GM11168 (cell line): ENCODE measurements around the gene KRTAP10-11.

Experiments used
- in situ Hi-C: fragments of 300-500 bp; cut with MboI; formaldehyde crosslinking; loops from one replicate; pipeline ENCODE4 v1.12.0; 2022; ENCODE audit warnings: low sequenced_read_pairs; ENCODE audit not compliant: unreplicated experiment

Gene KRTAP10-11

DNA sequence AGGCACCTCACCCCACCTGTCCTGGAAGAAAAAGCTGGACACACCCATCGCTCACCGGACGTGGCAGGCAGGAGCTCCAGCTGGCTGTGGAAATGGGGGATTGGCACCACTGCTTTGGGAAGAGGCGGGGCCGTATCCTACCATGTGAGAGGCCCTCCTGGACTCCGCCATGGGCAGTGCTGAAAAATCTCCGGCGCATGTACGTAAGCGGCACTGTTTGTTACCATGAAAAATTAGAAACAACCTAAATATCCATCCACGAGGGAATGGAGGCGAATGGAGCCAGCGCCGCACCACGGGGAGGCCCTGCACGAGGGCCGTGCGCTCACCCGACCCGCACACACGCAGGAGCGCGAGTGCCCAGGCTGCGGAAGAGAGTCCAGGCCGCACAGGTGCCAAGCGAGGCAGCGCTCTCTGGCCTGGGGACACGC is 31.2 kb upstream of the KRTAP10-11 start:
- in situ Hi-C loops, result no loop called here

DNA sequence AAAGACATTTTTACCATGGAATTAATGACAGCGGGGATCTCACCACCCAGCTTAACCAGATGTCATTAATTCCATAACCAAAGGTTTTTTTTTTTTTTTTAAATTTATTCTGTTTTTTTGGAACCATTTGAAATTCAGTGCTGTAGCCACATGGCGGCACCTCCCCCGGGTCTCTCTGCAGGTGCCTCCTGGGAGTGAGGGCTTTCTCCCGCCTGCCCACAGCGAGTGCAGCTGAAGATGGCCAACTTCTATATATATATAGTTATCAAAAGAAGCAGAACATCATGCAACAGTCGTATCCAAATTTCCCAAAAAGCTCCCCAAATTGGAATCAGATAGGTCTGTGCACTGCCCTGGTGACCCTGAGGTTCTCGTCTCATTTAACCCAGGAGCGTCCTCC is 30.7 kb upstream of the KRTAP10-11 start:
- in situ Hi-C loops, result no loop called here

DNA sequence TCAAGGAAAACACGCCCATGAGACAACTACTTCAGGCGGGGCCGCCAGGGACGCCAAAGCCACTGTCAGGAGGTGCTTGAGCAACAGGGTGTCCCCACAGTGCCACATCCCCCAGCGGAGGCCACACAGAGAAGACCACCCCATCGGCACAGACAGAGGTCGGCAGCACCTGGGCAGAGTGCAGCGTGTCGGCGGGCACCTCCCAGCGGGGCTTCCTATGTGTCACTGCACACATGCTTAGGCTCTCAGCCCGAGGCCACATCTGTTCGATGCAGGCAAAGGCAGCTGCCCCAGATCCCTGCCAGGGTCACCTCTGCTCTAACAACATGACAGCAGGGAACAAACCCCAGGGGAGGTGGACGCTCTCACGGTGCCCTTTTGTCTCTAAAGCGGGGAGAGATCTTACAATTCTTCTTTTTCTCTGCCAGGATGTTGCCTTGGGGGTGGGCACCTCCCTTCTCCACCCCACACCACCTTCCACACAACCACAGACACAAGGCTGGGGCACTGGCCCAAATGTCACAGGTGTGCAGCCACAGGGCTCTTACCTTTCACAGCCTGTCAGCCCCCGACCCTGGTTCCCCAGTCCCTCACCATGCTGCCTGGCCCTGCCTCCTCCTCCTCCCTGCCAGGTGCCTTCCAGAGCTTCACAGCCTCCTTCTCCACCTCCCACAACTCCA is 30.2 kb upstream of the KRTAP10-11 start:
- in situ Hi-C loops, result no loop called here

DNA sequence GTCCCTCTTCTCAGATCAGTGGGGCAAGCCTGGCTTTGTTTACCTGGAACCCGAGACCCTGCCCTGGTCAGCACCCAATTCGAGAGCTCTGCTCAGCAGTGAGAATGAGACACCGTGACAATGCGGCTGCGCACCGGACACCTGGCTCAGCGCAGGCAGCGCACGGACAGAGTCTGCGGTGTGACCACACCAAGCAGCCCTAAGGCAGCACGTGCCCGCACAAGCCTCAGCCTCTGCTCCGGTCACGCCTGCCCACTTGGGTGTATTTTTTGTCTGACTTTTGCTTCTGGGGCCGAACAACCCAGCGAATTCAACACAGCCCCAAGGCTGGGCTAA is 29.7 kb upstream of the KRTAP10-11 start:
- in situ Hi-C loops, result no loop called here

GRCh38 chr21:44617071-44617501 is 29.1 kb upstream of the KRTAP10-11 start:
- in situ Hi-C loops, result no loop called here

GRCh38 chr21:44618504-44618903 is 27.7 kb upstream of the KRTAP10-11 start:
- in situ Hi-C loops, result no loop called here

- in situ Hi-C loops, result no loop called here
Measured at GRCh38 chr21:44618909-44619308, 27.3 kb upstream of the KRTAP10-11 start.

GRCh38 chr21:44619886-44620285 is 26.3 kb upstream of the KRTAP10-11 start:
- in situ Hi-C loops, result no loop called here

DNA sequence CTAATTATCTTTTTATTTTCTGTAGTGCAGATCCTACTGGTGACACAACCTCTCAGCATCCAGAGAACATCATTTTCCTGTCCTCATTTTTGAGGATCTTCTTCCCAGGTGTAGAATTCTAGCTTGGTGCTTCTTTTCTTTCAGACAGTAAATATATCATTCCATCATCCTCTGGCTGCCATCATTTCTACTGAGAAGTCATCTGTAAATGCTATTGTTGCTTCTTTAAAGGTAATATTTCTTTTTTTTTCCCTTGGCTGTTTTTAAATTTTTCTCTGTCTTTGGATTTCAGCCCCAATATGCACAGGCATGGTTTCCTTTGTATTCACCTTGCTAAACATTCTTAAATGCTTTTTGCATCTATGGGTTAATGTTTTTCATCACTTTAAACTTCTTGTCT is 22.6 kb upstream of the KRTAP10-11 start:
- in situ Hi-C loops, result no loop called here

- in situ Hi-C loops, result loop anchor here (5.0 kb wide), 1 partner anchor 73 kb away; the partner anchor contains the start of gene KRTAP10-2
Measured at GRCh38 chr21:44625756-44626155, 20.5 kb upstream of the KRTAP10-11 start.

GRCh38 chr21:44626262-44626661 is 20.0 kb upstream of the KRTAP10-11 start:
- in situ Hi-C loops, result loop anchor here (5.0 kb wide), 1 partner anchor 74 kb away; the partner anchor contains the start of gene KRTAP10-2

GRCh38 chr21:44626673-44627143 is 19.5 kb upstream of the KRTAP10-11 start, which contains the start of gene KRTAP10-9:
TSS of gene KRTAP10-9 (plus strand) at chr21:44627093. CDS start at chr21:44627172, 79 bp downstream.
- in situ Hi-C loops, result loop anchor here (5.0 kb wide), 1 partner anchor 74 kb away; the partner anchor contains the start of gene KRTAP10-2

- in situ Hi-C loops, result loop anchor here (5.0 kb wide), 1 partner anchor 75 kb away; the partner anchor contains the start of gene KRTAP10-2
Measured at GRCh38 chr21:44627181-44627822, 18.9 kb upstream of the KRTAP10-11 start.

DNA sequence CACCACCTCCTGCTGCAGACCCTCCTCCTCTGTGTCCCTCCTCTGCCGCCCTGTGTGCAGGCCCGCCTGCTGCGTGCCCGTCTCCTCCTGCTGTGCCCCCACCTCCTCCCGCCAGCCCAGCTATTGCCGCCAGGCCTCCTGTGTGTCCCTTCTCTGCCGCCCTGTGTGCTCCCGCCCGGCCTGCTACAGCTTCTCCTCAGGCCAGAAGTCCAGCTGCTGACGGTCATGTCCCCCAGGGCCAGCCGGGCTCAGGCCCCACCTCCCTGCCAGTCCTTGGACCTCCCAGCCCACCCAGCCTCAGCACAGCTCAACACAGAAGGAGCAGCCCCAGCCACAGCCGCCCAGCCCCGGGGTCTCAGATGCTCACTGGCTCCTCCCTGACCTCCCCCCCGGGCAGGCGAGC is 18.4 kb upstream of the KRTAP10-11 start:
- in situ Hi-C loops, result loop anchor here (5.0 kb wide), 1 partner anchor 76 kb away; the partner anchor contains the start of gene KRTAP10-2

- in situ Hi-C loops, result loop anchor here (5.0 kb wide), 1 partner anchor 77 kb away; the partner anchor contains the start of gene KRTAP10-2
Measured at GRCh38 chr21:44628707-44629391, 17.4 kb upstream of the KRTAP10-11 start.

- in situ Hi-C loops, result no loop called here
Measured at GRCh38 chr21:44630440-44630839, 15.8 kb upstream of the KRTAP10-11 start.

DNA sequence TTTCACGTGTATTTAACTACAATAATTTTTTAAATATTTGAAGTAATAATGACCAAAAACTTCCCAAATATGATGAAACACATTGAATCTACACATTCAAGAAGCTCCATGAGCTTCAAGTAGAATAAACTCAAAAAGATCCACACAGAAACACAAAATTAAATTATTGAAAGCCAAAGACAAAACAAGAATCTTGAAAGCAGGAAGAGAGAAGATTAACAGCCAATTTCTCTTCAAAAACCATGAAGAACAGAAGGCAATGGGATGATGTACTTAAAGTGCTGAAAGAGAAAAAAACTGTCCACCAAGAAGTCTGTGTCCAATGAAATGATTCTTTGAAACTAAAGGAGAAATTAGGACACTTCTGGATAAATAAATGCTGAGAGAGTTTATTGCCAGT is 14.1 kb upstream of the KRTAP10-11 start:
- in situ Hi-C loops, result no loop called here

DNA sequence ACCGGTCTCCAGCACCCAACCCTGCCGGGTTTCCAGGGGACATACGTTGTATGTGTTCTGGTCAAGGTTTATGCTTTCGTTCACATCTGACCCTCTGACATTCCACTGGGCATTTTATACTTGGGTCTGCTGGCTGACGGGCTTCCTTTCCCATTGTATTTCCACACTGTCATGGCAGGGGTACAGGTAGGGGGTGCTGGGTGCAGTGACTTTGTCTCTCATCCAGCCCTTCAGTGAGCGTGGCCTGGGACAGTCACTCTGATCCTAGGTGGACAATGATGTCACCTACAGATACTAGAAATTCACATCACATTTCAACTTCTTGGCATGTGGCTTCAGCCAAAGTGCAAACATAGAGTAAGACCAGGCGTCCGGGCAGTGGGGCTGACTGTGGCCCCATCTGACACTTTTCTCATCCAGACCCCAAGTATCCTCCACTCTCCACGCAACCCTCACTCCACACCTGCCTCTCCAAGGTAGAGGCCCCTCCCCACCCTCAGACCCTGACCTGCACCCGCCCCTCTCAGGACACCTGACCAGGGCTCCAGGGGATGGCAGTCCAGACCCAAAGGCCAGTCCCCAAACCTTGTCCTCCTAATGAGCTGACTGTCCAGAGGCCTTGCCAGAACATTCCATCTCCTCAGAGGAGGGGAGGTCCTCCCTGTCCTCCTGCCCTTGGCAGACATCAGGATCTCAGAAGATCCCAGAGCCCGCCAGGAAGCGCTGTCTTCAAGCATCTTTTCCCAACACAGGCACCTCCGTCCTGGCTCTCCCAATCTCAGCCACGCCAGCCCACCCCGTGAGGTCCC is 9.8 kb upstream of the KRTAP10-11 start:
- in situ Hi-C loops, result no loop called here

- in situ Hi-C loops, result no loop called here
Measured at GRCh38 chr21:44637018-44637850, 9.0 kb upstream of the KRTAP10-11 start, which contains the start of gene KRTAP10-10. TSS of gene KRTAP10-10 (plus strand) at chr21:44637356. CDS start at chr21:44637418, 62 bp downstream.
